NCI-H187 (cell line): ENCODE measurements around the gene ZNF14.
A peak's percentile ranks its signal among the peaks of the same experiment; 100 is the strongest.
"Not testable (repeated sequence)": the region's sequence is repeated elsewhere in the genome, so short reads cannot be mapped to it uniquely, and the experiment has no call there.

Source experiments
- DNase-seq, 2 experiments: peaks; one replicate each; lab custom pipeline; 2025; lab: John Stamatoyannopoulos, UW

The ZNF14 gene

GRCh38 chr19:19687090-19687489, 45.8 kb downstream of the ZNF14 start:
- DNase-seq = no peak

GRCh38 chr19:19686580-19686979, 46.3 kb downstream of the ZNF14 start:
- no peak for DNase-seq

GRCh38 chr19:19686119-19686518, 46.8 kb downstream of the ZNF14 start:
- not testable (repeated sequence) for DNase-seq

GRCh38 chr19:19679176-19680073, 53.5 kb downstream of the ZNF14 start:
- no peak for DNase-seq

GRCh38 chr19:19677579-19677978, 55.3 kb downstream of the ZNF14 start:
- no peak for DNase-seq

GRCh38 chr19:19674315-19674714, 58.6 kb downstream of the ZNF14 start:
- DNase-seq = no peak

GRCh38 chr19:19672816-19673215, 60.1 kb downstream of the ZNF14 start:
- no peak for DNase-seq

GRCh38 chr19:19670070-19670551, 62.8 kb downstream of the ZNF14 start:
- no peak for DNase-seq

GRCh38 chr19:19668230-19669012, 64.5 kb downstream of the ZNF14 start, which contains the start of gene ZNF101:
Gene ZNF101 (plus strand): TSS chr19:19668839. CDS start chr19:19668964, 125 bp downstream.
- DNase-seq = peak; percentile 55 to 76

- DNase-seq = not testable (repeated sequence)
These were observed 67.4 kb downstream of the ZNF14 start for GRCh38 chr19:19665420-19665948.

GRCh38 chr19:19663256-19664120, 69.4 kb downstream of the ZNF14 start, which contains the start of gene ATP13A1:
Gene ATP13A1 (minus strand): TSS chr19:19663676. CDS start chr19:19663666, 10 bp downstream.
- DNase-seq = peak; percentile 65 to 85

GRCh38 chr19:19662871-19663255, 70.0 kb downstream of the ZNF14 start:
- no peak for DNase-seq

- DNase-seq = no peak
These were observed 70.6 kb downstream of the ZNF14 start for GRCh38 chr19:19662344-19662743.

GRCh38 chr19:19661675-19662251, 71.1 kb downstream of the ZNF14 start:
- no peak for DNase-seq

- DNase-seq = no peak
These were observed 71.7 kb downstream of the ZNF14 start for GRCh38 chr19:19661141-19661674.
